Measurements from ENCODE around the gene WSB1.
A peak's percentile ranks its signal among the peaks of the same experiment; 100 is the strongest.

WSB1 gene

GRCh38 chr17:27294689-27295630 is 1.0 kb downstream of the WSB1 start:
- peak overlapping the region; percentile 67 for H3K4me2 ChIP-seq (ENCODE audit: low read length)
- no peaks in the 10 kb centered on the region for H4K20me1 ChIP-seq (ENCODE audit: insufficient read depth, low read length)

DNA sequence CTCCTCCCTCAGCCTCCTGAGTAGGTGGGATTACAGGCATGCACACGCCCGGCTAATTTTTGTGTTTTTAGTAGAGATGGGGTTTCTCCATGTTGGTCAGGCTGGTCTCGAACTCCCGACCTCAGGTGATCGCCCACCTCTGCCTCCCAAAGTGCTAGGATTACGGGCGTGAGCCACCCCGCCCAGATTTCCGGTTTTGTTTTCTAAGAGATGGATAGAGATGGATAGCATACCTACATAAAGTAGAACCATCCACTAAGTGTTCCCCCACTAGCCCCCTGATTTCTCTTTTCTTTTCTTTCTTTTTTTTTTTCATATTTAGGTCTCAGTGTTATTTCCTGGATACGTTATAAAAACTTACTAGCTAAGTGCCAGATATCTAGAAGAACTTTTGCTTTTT is 2.0 kb downstream of the WSB1 start:
- Histone ChIP-seq H3K4me3 (ENCODE audit: low read depth, low read length, poor library complexity, severe bottlenecking) (peak overlapping the region; percentile 91), H3K27ac (ENCODE audit: low read depth, low read length, poor library complexity, severe bottlenecking) (peak overlapping the region; percentile 85), H4K20me1 (ENCODE audit: insufficient read depth, low read length) (no peaks in the 10 kb centered on the region), H3K9me2 (ENCODE audit: low read depth, low read length) (no peaks in the 10 kb centered on the region), H3K4me1 (ENCODE audit: insufficient read depth, low read length, severe bottlenecking) (peaks cover 49% of the 10 kb centered on the region), H3K36me3 (ENCODE audit: insufficient read depth, low read length) (no peaks in the 10 kb centered on the region), H3K4me2 (ENCODE audit: low read length) (peak overlapping the region; percentile 67), H3K79me2 (ENCODE audit: insufficient read depth, low read length) (peaks cover 68% of the 10 kb centered on the region), H3K9ac (ENCODE audit: low read length) (peak overlapping the region; percentile 92), H3F3A (ENCODE audit: insufficient read depth, low read length) (no peaks in the 10 kb centered on the region), H3K9me3 (ENCODE audit: low read length) (no peaks in the 10 kb centered on the region), H3K27me3 (ENCODE audit: insufficient read depth, low read length) (no peaks in the 10 kb centered on the region), H2AFZ (ENCODE audit: low read length) (no peak overlapping the region)
- TF ChIP-seq EZH2 (IDR thresholded peaks at IDR 0.05; ENCODE audit: borderline replicate concordance, low read length) = no peak
- TF ChIP-seq, protein P1, sequence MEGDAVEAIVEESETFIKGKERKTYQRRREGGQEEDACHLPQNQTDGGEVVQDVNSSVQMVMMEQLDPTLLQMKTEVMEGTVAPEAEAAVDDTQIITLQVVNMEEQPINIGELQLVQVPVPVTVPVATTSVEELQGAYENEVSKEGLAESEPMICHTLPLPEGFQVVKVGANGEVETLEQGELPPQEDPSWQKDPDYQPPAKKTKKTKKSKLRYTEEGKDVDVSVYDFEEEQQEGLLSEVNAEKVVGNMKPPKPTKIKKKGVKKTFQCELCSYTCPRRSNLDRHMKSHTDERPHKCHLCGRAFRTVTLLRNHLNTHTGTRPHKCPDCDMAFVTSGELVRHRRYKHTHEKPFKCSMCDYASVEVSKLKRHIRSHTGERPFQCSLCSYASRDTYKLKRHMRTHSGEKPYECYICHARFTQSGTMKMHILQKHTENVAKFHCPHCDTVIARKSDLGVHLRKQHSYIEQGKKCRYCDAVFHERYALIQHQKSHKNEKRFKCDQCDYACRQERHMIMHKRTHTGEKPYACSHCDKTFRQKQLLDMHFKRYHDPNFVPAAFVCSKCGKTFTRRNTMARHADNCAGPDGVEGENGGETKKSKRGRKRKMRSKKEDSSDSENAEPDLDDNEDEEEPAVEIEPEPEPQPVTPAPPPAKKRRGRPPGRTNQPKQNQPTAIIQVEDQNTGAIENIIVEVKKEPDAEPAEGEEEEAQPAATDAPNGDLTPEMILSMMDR (IDR thresholded peaks at IDR 0.05; ENCODE audit: low read length) = no peak

More at GRCh38 chr17:27294689-27295630, 1.0 kb downstream of the WSB1 start:
- H3K4me1 ChIP-seq (ENCODE audit: insufficient read depth, low read length, severe bottlenecking) = peaks cover 48% of the 10 kb centered on the region
- H3K79me2 ChIP-seq (ENCODE audit: insufficient read depth, low read length) = peaks cover 58% of the 10 kb centered on the region
- H3K27ac ChIP-seq (ENCODE audit: low read depth, low read length, poor library complexity, severe bottlenecking) = peak overlapping the region; percentile 85
- H2AFZ ChIP-seq (ENCODE audit: low read length) = no peak overlapping the region
- H3K36me3 ChIP-seq (ENCODE audit: insufficient read depth, low read length) = no peaks in the 10 kb centered on the region
- H3F3A ChIP-seq (ENCODE audit: insufficient read depth, low read length) = no peaks in the 10 kb centered on the region
- peak overlapping the region; percentile 91 for H3K4me3 ChIP-seq (ENCODE audit: low read depth, low read length, poor library complexity, severe bottlenecking)
- H3K9me3 ChIP-seq (ENCODE audit: low read length) = no peaks in the 10 kb centered on the region
- no peaks in the 10 kb centered on the region for H3K27me3 ChIP-seq (ENCODE audit: insufficient read depth, low read length)
- H3K9me2 ChIP-seq (ENCODE audit: low read depth, low read length) = no peaks in the 10 kb centered on the region
- peak overlapping the region; percentile 92 for H3K9ac ChIP-seq (ENCODE audit: low read length)
- TF ChIP-seq EZH2 (IDR thresholded peaks at IDR 0.05; ENCODE audit: borderline replicate concordance, low read length) = no peak
- TF ChIP-seq, protein P1 (IDR thresholded peaks at IDR 0.05; ENCODE audit: low read length) = no peak

DNA sequence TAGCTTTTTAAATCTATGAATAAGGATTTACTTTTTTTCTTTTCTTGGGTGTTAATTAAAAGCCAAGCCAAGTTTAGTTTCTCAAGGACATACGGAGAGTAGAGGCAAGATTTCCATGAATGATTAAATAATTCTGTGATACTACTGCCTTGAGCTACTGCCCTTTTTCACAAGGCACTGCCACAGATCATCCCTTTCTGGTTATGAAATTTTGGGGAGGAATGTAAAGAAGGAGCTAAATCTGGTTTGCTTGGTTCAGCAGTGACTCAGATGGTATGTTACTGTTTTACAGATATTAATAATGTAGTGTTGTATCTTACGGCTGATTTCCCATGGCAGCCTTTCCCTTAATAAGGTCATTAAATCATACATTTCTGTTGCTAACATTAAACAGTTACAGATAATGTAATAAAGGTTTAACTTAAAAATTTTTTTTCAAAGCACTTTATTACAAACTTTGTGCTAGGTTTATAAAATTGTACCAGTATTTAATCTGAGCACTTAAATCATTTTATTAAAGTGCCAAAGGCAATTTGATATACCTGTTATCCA is 2.6 kb downstream of the WSB1 start:
- Histone ChIP-seq H3K9me2 (ENCODE audit: low read depth, low read length) (no peaks in the 10 kb centered on the region), H3K4me1 (ENCODE audit: insufficient read depth, low read length, severe bottlenecking) (peaks cover 49% of the 10 kb centered on the region), H4K20me1 (ENCODE audit: insufficient read depth, low read length) (no peaks in the 10 kb centered on the region), H3K27me3 (ENCODE audit: insufficient read depth, low read length) (no peaks in the 10 kb centered on the region), H2AFZ (ENCODE audit: low read length) (no peak overlapping the region), H3K79me2 (ENCODE audit: insufficient read depth, low read length) (peaks cover 73% of the 10 kb centered on the region), H3K9ac (ENCODE audit: low read length) (peak overlapping the region; percentile 92), H3K9me3 (ENCODE audit: low read length) (no peaks in the 10 kb centered on the region), H3F3A (ENCODE audit: insufficient read depth, low read length) (no peaks in the 10 kb centered on the region), H3K36me3 (ENCODE audit: insufficient read depth, low read length) (no peaks in the 10 kb centered on the region; the same call in 1 of the 2 replicates), H3K27ac (ENCODE audit: low read depth, low read length, poor library complexity, severe bottlenecking) (no peak overlapping the region), H3K4me3 (ENCODE audit: low read depth, low read length, poor library complexity, severe bottlenecking) (peak overlapping the region; percentile 91), H3K4me2 (ENCODE audit: low read length) (peak overlapping the region; percentile 67)
- TF ChIP-seq, protein P1 (IDR thresholded peaks at IDR 0.05; ENCODE audit: low read length) = no peak
- TF ChIP-seq EZH2 (IDR thresholded peaks at IDR 0.05; ENCODE audit: borderline replicate concordance, low read length) = no peak
